MG63 (cell line): ENCODE results near the gene SLC24A3. TPM values are rescaled to one million over a fixed set of nuclear protein-coding genes. Genes with fewer than 3 reads are reported as not detected.
A peak's percentile ranks its signal among the peaks of the same experiment; 100 is the strongest.

Experiments
- DNase-seq: peaks from one replicate; pipeline ENCODE4 v3.0.0-alpha.2; 2020
- H3K27me3 ChIP-seq: fragments of 250-450 bp; sonication (Bioruptor Pico); 2 replicates; pipeline ENCODE4 v1.5.1; 2020; ENCODE audit warnings: mild to moderate bottlenecking, moderate library complexity
- H3K36me3 ChIP-seq: fragments of 250-450 bp; sonication (Bioruptor Pico); 2 replicates; pipeline ENCODE4 v1.5.1; 2020; ENCODE audit warnings: mild to moderate bottlenecking, moderate library complexity
- H3K4me3 ChIP-seq: fragments of 250-450 bp; sonication (Bioruptor Pico); 2 replicates; pipeline ENCODE4 v1.5.1; 2020; ENCODE audit warnings: mild to moderate bottlenecking, moderate library complexity
- H3K9me3 ChIP-seq: fragments of 250-450 bp; sonication (Bioruptor Pico); 2 replicates; pipeline ENCODE4 v1.5.1; 2020; ENCODE audit warnings: mild to moderate bottlenecking, moderate library complexity
- total RNA-seq: library from RNA; depleted of rRNA; stranded (reverse); fragments of >200 nt; shearing (Covaris generic); gene quantifications from 2 replicates; pipeline ENCODE4 v1.2.3, GENCODE V29; 2014; ENCODE audit warnings: low replicate concordance

The SLC24A3 gene
- total RNA-seq, 1 experiment from 2014 or later, result not detected

DNA sequence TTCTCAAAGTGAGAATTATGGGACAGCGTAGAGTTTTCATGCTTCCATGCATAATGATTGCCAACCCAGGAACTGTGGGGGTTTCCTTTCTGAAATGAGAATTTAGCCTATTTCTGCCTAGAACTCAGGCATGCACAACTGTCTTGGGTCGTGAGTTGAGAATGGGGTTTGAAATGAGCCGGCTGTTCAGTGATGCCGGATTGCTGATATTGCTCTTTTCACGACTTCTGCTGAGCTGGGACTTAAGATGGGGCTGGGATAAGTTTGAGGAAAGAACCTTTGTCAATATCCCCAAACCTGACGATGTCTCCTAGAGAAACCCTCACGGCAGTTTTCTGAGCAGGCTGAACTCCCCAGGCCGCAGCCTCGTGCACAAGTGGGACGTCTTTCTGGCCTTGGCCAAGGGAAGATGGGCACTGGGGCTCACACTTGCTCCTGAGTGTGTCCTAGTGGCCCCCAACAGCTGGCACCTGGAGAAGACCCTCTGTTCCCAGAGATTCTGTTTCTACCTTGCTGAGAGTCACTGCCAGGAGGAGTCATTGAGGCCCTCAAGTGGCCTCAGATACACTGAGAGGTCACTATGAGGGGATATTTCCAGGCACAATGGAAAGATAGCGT, 511.5 kb downstream of the SLC24A3 start:
- H3K4me3 ChIP-seq, result no peak overlapping the region
- no peak for DNase-seq
- no peaks in the 10 kb centered on the region for H3K36me3 ChIP-seq
- H3K9me3 ChIP-seq, result no peaks in the 10 kb centered on the region
- H3K27me3 ChIP-seq, result no peaks in the 10 kb centered on the region

DNA sequence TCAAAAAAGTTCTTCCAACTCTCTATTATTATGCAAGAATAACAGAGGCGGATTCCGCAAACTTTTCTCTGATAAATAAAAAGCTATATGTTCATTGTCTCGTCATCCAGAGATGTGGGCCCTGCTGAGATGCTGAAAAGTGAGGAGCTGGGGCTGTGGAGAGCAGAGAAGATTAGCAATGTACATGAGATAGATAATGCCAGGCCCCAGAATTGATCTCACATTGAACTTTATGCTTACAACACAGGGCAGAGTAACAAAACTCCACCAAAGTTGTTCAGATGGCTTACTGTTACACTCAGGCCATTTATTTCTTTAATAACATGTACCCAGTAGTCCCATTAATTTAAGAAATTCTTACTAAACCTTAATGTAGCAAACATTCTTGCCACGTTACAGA, 512.9 kb downstream of the SLC24A3 start:
- H3K36me3 ChIP-seq, result no peaks in the 10 kb centered on the region
- H3K27me3 ChIP-seq, result no peaks in the 10 kb centered on the region
- DNase-seq, result no peak

DNA sequence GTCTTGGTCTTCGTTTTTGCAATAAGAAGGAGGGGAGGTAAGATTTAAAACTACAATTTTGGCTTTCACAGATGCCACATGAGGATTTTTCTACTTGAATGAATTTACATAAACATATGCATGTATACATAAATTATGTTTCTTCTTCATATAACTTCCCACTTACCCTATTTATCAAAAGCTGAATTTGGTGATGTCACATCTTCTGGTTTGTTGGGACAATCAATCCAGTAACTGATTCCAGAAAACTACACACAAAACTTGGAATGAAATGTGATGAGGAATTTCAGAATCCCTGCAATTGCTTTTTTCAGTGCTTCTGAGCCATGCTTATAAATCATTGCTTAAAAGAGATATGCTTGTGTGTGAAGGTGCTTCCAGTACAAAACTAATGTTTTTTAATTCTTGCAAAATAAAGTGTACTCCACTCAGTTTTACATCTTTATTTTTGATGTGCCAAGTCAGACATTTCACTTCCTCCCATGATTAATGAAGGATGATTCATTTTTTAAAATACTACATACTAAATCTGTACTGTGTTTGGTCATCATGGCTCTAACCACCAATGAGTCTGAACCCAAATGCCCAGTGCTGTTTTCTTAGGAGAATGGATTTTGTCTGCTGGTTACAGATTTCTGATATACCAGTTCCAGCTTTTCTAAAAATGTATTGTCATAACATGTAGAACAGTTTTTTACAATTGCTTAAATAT, 513.5 kb downstream of the SLC24A3 start:
- Histone ChIP-seq H3K36me3 (no peaks in the 10 kb centered on the region), H3K9me3 (no peaks in the 10 kb centered on the region), H3K4me3 (no peak overlapping the region), H3K27me3 (no peaks in the 10 kb centered on the region)
- DNase-seq, result no peak

More for the DNA sequence above, 512.9 kb downstream of the SLC24A3 start:
- Histone ChIP-seq H3K9me3 (no peaks in the 10 kb centered on the region), H3K4me3 (no peak overlapping the region)

DNA sequence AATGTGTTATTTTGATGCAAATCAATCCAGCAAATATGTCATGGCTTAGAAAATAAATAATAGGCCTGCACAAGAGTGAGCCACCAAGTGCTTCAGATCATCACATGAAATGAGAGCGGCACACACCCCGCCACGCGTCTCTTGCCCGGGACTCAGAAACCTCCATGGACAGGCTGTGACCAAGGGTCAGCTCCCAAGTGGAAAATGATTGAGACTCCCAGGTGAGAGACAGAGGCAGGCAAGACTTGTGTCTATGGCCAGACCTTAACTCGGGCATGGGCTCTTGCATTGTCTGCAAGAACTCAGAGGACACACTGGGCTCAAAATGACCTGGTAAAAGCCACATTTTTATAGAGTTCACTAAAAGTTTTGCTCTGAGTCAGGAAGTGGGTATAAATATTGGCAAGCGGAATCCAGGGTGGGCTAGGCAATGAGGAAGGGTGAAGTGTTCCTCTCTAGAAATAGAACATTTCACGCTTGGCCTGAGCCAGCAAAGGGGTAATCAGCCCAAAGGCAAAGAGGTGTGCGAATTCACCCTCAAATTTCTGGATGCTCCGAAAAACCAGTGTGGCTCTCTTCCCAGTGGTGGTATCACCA, 514.9 kb downstream of the SLC24A3 start:
- Histone ChIP-seq H3K9me3 (no peaks in the 10 kb centered on the region), H3K27me3 (no peaks in the 10 kb centered on the region), H3K36me3 (no peaks in the 10 kb centered on the region), H3K4me3 (no peak overlapping the region)
- no peak for DNase-seq

DNA sequence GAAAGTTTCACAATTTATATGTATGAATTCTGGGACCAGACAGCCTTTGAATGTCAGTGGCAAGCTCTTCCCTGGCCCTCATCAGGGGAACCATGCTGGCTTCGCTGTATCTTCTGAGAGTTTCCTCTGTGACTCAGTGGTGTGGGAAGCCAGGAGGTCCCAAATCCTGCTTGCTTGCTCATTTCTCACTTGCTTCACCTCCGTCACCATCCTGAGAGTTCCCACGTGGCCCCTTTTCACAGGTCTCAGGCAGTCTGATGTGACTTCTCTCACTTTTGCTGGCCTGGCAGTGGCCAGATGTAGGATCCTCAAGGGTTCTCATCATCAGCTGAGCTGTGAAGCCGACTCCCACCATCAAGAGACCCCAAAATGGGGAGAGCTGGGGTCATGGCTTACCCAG, 517.2 kb downstream of the SLC24A3 start:
- no peak overlapping the region for H3K4me3 ChIP-seq
- no peaks in the 10 kb centered on the region for H3K36me3 ChIP-seq
- H3K27me3 ChIP-seq, result no peaks in the 10 kb centered on the region
- no peaks in the 10 kb centered on the region for H3K9me3 ChIP-seq
- DNase-seq, result no peak

DNA sequence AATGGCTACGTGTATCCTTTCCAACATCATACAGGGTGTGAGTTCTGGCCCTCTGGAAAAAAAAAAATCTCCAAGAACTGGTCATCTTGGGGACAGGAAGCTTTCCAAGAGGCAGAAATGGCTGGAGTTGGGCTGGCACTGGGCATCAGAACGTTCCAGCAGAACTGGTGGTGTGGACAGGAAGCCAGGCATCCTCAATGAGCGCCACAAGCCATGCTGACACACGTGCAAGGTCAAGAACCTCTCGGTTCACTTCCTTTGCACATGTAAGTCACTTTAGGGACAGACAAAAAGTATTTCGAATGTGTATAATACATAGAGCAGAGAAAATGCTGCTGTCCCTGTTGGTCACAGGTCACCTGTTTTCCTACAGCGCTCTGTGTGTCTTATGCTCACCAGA, 518.3 kb downstream of the SLC24A3 start:
- H3K9me3 ChIP-seq, result no peaks in the 10 kb centered on the region
- H3K36me3 ChIP-seq, result no peaks in the 10 kb centered on the region
- H3K4me3 ChIP-seq, result no peak overlapping the region
- DNase-seq, result no peak
- no peaks in the 10 kb centered on the region for H3K27me3 ChIP-seq

DNA sequence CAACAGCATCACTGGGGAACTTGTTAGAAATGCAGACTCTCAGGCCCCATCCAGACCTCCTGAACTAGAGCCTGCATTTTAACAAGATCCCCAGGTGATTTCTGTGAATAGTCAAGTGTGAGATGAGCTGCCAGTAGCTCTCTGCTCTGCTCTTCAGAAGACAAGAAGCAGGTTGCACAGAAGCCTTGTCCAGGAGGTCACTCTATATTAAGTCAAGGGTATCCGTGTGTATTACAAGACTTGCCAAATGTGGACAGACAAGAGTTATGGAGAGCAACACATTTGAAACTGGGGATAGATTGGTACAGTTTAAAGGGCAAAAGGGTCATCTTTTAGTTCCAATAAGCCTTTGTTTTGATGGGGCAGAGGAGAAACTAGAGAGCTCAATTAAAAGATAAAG, 522.4 kb downstream of the SLC24A3 start:
- no peak for DNase-seq
- no peaks in the 10 kb centered on the region for H3K36me3 ChIP-seq
- no peaks in the 10 kb centered on the region for H3K9me3 ChIP-seq
- no peak overlapping the region for H3K4me3 ChIP-seq
- H3K27me3 ChIP-seq, result no peaks in the 10 kb centered on the region

DNA sequence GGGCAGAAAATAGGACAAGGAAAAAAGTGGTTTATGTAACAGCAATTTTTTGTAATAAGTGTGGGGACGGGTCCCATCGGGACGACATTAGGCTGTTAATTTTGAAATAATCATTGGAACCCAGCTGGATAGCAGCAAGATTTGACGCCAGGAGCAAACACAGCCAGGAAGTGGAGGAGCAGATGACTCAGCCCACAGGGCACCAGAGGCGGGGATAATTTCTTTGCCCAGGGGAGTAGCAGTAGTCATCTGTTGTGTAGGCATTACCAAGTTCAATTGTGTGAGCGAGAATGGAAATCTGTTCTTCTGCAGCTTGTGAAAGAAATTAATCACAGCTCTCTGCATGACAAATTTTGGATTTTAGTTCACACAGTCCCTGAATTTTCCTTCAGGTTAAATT, 523.0 kb downstream of the SLC24A3 start:
- Histone ChIP-seq H3K36me3 (no peaks in the 10 kb centered on the region), H3K4me3 (no peak overlapping the region), H3K9me3 (no peaks in the 10 kb centered on the region), H3K27me3 (no peaks in the 10 kb centered on the region)
- peak; percentile 85 for DNase-seq

DNA sequence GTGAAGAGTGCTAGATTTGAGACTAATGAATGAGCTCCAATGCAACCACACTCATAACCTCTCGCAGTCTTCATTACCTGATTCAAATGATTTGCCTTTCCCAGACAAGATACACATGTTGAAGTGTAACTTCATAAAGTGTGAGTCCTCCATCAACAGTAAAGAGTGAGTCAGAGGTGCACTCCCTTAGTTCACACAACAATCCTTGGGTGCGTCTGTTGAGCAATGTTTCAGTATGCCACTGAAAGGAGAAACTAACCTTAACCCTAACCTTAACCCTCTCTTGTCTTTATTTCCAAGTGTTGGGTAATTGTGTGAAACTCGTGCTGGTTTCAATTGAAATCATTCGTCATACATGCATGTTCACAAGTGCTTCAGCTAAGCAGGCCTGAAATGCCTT, 524.6 kb downstream of the SLC24A3 start:
- no peaks in the 10 kb centered on the region for H3K9me3 ChIP-seq
- no peak for DNase-seq
- no peak overlapping the region for H3K4me3 ChIP-seq
- no peaks in the 10 kb centered on the region for H3K36me3 ChIP-seq
- no peaks in the 10 kb centered on the region for H3K27me3 ChIP-seq

DNA sequence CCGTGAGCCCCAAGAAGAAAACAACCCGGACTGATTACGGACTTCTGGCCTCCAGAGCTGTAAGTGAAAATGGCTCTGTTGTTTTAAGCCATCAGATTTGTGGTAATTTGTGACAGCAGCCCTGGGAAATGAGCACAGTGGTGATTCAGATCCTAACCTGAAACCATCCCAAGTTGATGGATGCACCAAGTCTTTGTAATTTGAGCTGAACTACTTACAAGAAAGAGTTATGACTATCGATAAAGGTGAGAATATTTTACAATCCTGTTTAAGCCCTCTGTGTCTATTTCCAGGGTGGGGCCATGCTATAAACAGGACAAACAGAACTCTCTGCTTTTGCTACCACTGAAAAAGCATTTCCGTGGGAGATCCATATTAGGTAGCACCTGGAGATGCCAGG, 526.5 kb downstream of the SLC24A3 start:
- Histone ChIP-seq H3K36me3 (no peaks in the 10 kb centered on the region), H3K4me3 (no peak overlapping the region), H3K27me3 (no peaks in the 10 kb centered on the region), H3K9me3 (no peaks in the 10 kb centered on the region)
- DNase-seq, result no peak

DNA sequence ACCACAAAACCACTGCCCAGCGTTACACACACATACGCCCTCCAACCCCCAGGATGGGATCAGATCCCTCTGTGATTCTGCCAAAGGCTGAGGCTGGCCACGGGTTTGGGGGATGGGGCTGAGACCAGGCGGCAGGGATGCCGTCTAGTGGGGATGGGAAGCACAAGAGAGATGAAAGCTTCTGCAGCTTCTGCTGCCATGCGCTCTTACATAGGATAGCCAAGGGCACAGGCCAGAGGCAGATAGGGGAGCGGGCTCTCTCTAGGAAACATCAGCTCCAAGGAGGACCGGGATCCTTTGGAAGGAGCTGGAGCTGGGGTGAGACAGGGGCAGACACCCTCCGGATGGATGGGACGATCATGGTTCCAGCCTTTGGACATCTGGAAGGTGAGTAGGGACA, 526.9 kb downstream of the SLC24A3 start:
- Histone ChIP-seq H3K27me3 (no peaks in the 10 kb centered on the region), H3K9me3 (no peaks in the 10 kb centered on the region), H3K36me3 (no peaks in the 10 kb centered on the region), H3K4me3 (no peak overlapping the region)
- no peak for DNase-seq

DNA sequence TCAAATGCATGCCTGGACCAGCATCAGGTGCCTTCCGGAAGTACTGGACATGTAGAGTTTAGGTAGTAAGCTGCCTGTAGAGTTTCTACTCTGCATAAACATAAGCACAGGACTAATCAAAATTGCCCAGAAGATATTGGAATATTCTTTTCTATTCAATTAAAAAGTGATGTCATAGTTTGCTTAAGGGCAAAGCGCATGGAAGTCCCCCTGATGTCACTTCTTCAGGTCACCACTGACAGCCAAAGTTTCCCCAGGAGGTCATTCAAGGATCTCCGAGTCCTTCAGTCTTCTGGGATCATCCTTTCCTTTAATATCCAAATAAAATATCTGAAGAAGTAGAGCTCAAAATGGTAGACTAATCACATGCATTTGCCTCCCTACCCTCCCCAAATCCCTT, 528.1 kb downstream of the SLC24A3 start:
- no peak for DNase-seq
- H3K36me3 ChIP-seq, result no peaks in the 10 kb centered on the region
- no peaks in the 10 kb centered on the region for H3K27me3 ChIP-seq
- no peak overlapping the region for H3K4me3 ChIP-seq
- no peaks in the 10 kb centered on the region for H3K9me3 ChIP-seq

DNA sequence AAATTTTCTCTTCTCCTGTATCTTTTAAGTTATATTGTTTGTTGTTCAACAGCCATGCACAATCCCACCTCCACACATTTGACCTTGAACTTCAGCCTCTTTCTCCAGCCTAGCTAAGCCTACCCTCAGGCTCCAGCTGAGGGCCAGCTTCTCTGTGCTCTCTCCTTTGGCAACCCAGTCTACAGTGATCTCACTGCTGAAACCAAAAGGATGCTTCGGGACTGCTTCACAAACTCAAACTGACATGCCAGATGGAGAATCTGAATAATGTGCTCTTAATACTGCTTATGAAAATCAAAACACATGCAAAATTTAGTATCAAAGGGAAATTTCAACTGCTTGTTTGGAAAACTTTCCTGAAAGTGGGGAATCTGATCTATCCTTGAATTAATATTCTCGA, 529.5 kb downstream of the SLC24A3 start:
- Histone ChIP-seq H3K27me3 (no peaks in the 10 kb centered on the region), H3K4me3 (no peak overlapping the region), H3K36me3 (no peaks in the 10 kb centered on the region), H3K9me3 (no peaks in the 10 kb centered on the region)
- no peak for DNase-seq

DNA sequence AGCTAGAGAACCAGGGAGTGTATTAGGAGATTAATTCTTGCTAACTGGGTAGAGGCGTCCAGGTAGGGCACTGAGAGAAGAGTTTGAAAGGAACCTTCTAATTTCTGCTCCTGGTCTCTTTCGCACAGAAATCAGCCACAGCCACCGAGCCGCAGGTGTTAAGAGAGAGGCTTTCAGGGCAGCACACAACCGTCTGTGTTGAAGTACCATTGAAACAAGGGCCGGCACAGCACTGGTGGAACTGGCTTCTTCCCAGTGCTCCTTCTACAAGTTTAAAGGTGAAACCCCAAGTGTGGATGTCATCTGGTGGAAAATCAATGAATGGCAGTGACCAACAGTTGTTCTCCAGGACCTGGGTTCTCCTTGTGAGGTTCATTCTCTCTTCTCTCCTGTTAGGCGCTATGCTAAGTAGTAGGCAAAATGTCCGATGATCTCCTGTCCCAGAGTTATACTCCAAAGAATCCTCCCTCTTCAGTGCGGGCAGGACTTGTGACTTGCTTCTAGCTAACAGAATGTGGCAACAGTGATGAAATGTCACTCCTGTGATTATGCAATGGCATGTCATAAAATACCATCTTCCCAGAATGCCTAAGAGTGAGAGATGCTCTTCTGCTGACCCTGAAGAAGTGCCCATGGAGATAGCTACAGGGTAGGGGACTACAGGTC, 530.7 kb downstream of the SLC24A3 start:
- Histone ChIP-seq H3K27me3 (no peaks in the 10 kb centered on the region), H3K36me3 (no peaks in the 10 kb centered on the region), H3K4me3 (no peak overlapping the region), H3K9me3 (no peaks in the 10 kb centered on the region)
- DNase-seq, result no peak

DNA sequence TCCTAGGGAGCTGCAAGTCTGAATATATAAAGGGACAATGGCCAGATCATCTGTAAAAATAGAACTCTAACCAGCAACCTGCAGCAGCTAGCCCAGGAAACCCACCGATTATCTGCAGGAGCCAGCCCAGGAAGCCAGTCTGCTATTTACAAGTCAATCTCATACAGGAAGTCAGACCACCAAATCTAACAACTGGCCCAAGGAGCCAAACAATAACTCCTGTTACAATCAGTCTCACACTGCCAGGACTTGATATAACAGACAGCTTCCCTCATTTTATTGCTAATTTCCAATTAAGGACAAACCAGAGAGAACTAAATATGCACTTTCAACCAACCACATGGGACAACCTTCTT, 531.2 kb downstream of the SLC24A3 start:
- Histone ChIP-seq H3K36me3 (no peaks in the 10 kb centered on the region), H3K4me3 (no peak overlapping the region), H3K9me3 (no peaks in the 10 kb centered on the region), H3K27me3 (no peaks in the 10 kb centered on the region)
- no peak for DNase-seq

DNA sequence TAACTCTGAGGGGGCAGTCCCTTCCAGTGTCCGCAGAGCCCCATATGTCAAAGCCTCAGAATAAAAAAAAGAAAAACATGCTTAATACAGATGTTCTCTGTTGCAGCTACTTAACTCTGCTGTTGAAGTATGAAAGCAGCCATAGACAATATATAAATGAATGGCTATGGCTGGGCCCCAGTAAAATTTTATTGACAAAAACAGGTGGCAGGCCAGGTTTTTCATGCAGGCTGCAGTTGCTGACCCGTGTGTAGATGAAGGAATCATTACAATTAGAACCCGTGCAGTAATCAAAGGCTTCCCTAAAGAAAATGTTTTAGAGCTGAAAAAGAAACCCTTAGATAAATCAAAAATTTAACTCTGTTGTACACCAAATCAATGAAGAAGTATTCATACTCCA, 532.7 kb downstream of the SLC24A3 start:
- DNase-seq, result no peak
- no peaks in the 10 kb centered on the region for H3K9me3 ChIP-seq
- H3K36me3 ChIP-seq, result no peaks in the 10 kb centered on the region
- no peak overlapping the region for H3K4me3 ChIP-seq
- no peaks in the 10 kb centered on the region for H3K27me3 ChIP-seq

DNA sequence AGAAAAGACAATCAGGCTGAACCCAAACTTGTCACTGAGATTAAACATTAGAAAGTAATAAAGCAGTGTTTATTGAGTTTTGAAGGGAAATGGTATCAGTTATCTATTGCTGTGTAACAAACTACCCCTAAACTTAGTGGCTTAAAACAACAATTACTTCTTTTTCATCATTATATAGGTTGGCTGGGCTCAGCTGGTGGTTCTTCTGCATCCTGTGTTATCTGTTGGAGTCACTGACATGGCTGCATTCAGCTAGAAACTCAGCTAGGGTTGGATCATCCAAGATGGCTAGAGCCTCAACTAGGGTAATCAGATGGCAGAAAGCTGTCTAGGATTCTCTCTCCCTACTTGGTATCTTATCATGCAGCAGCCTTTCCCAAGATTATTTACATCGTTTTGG, 533.1 kb downstream of the SLC24A3 start:
- Histone ChIP-seq H3K27me3 (no peaks in the 10 kb centered on the region), H3K9me3 (no peaks in the 10 kb centered on the region), H3K4me3 (no peak overlapping the region), H3K36me3 (no peaks in the 10 kb centered on the region)
- DNase-seq, result no peak

DNA sequence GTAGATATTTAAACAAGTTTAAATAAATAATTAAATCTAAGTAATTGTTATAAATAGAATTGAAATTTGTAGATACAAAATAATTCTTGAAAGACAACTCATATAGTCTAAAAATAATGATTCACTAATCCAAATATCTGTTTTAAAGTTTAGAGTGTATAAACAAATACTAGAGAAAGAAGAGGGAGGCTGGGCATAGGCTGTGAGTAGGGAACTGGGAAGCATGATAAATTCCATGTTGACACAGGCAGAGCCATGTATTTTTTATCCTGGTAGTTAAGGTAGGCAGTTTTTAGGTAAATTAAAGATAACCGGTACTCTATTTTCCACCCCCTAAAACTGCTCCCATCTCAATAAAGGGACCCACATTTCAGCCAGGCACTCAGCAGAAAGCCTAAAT, 534.0 kb downstream of the SLC24A3 start:
- H3K4me3 ChIP-seq, result no peak overlapping the region
- H3K9me3 ChIP-seq, result no peaks in the 10 kb centered on the region
- no peaks in the 10 kb centered on the region for H3K36me3 ChIP-seq
- no peaks in the 10 kb centered on the region for H3K27me3 ChIP-seq
- no peak for DNase-seq
